H9 (cell line): ENCODE measurements around the gene HDGFL1. TPM values are rescaled to one million over a fixed set of nuclear protein-coding genes. Genes with fewer than 3 reads are reported as not detected.

Source experiments
- DNase-seq: peaks from one replicate; pipeline ENCODE4 v3.0.0-alpha.2; 2017
- H2AFZ ChIP-seq: one replicate; pipeline ENCODE4 v1.6.1; 2013; ENCODE audit warnings: mild to moderate bottlenecking, low read length, control low read depth, moderate library complexity
- H2AK5ac ChIP-seq: 2 replicates; pipeline ENCODE4 v1.6.1; 2013; ENCODE audit warnings: low read length, control low read depth, mixed read lengths; ENCODE audit not compliant: insufficient read length
- H2BK120ac ChIP-seq: one replicate; pipeline ENCODE4 v1.6.1; 2013; ENCODE audit warnings: low read depth, mild to moderate bottlenecking, low read length, control low read depth, inconsistent platforms; ENCODE audit not compliant: poor library complexity, severe bottlenecking
- H2BK12ac ChIP-seq: 2 replicates; pipeline ENCODE4 v1.6.1; 2013; ENCODE audit warnings: low read length, control low read depth, mixed read lengths, low read depth; ENCODE audit not compliant: insufficient read length
- H2BK15ac ChIP-seq: 2 replicates; pipeline ENCODE4 v1.6.1; 2013; ENCODE audit warnings: low read depth, low read length, control low read depth
- H2BK20ac ChIP-seq: one replicate; pipeline ENCODE4 v1.6.1; 2013; ENCODE audit warnings: low read depth, mild to moderate bottlenecking, low read length, control low read depth, inconsistent platforms; ENCODE audit not compliant: poor library complexity, severe bottlenecking
- H2BK5ac ChIP-seq: 2 replicates; pipeline ENCODE4 v1.6.1; 2013; ENCODE audit warnings: low read length, control low read depth, mixed read lengths; ENCODE audit not compliant: insufficient read length
- H3K14ac ChIP-seq: 2 replicates; pipeline ENCODE4 v1.6.1; 2013; ENCODE audit warnings: low read length, control low read depth; ENCODE audit not compliant: insufficient read depth
- H3K18ac ChIP-seq: 2 replicates; pipeline ENCODE4 v1.6.1; 2013; ENCODE audit warnings: low read depth, mild to moderate bottlenecking, mixed read lengths, low read length, control low read depth; ENCODE audit not compliant: insufficient read length
- H3K23ac ChIP-seq: 2 replicates; pipeline ENCODE4 v1.6.1; 2013; ENCODE audit warnings: low read length, control low read depth, mixed read lengths, low read depth; ENCODE audit not compliant: insufficient read length
- H3K23me2 ChIP-seq: 2 replicates; pipeline ENCODE4 v1.6.1; 2013; ENCODE audit warnings: low read depth, mild to moderate bottlenecking, mixed read lengths, low read length, control low read depth; ENCODE audit not compliant: insufficient read length, poor library complexity, severe bottlenecking
- H3K27ac ChIP-seq: 2 replicates; pipeline ENCODE4 v1.5.1; 2013; ENCODE audit warnings: low read length, control low read depth, mixed read lengths, low read depth; ENCODE audit not compliant: insufficient read length
- H3K27me3 ChIP-seq: 2 replicates; pipeline ENCODE4 v1.6.1; 2013; ENCODE audit warnings: low read length, control low read depth, inconsistent platforms; ENCODE audit not compliant: insufficient read depth
- H3K4ac ChIP-seq: 2 replicates; pipeline ENCODE4 v1.6.1; 2013; ENCODE audit warnings: low read depth, mild to moderate bottlenecking, control low read depth, inconsistent platforms, low read length, moderate library complexity
- H3K4me1 ChIP-seq: 2 replicates; pipeline ENCODE4 v1.6.1; 2013; ENCODE audit warnings: low read length, control low read depth, inconsistent platforms; ENCODE audit not compliant: insufficient read depth
- H3K4me2 ChIP-seq: 2 replicates; pipeline ENCODE4 v1.6.1; 2013; ENCODE audit warnings: low read length, control low read depth, mixed read lengths; ENCODE audit not compliant: insufficient read length, insufficient read depth
- H3K56ac ChIP-seq: 2 replicates; pipeline ENCODE4 v1.6.1; 2013; ENCODE audit warnings: low read depth, mild to moderate bottlenecking, mixed read lengths, low read length, control low read depth; ENCODE audit not compliant: insufficient read length
- H3K79me1 ChIP-seq: 2 replicates; pipeline ENCODE4 v1.6.1; 2013; ENCODE audit warnings: low read depth, mild to moderate bottlenecking, moderate library complexity, low read length, control low read depth, inconsistent platforms; ENCODE audit not compliant: insufficient read depth, poor library complexity, severe bottlenecking
- H3K79me2 ChIP-seq: 2 replicates; pipeline ENCODE4 v1.6.1; 2013; ENCODE audit warnings: low read length, control low read depth, inconsistent platforms; ENCODE audit not compliant: insufficient read depth
- H3K9ac ChIP-seq: 2 replicates; pipeline ENCODE4 v1.6.1; 2013; ENCODE audit warnings: low read length, control low read depth, mixed read lengths; ENCODE audit not compliant: insufficient read length; ENCODE audit errors: extremely low read depth
- H3K9me3 ChIP-seq: one replicate; pipeline ENCODE4 v1.6.1; 2013; ENCODE audit warnings: low read depth, low read length, inconsistent platforms; ENCODE audit not compliant: control insufficient read depth
- H3T11ph ChIP-seq: one replicate; pipeline ENCODE4 v1.6.1; 2013; ENCODE audit warnings: mild to moderate bottlenecking, low read length, control low read depth, inconsistent platforms
- H4K20me1 ChIP-seq: one replicate; pipeline ENCODE4 v1.6.1; 2013; ENCODE audit not compliant: control insufficient read depth, insufficient read length, insufficient read depth
- H4K5ac ChIP-seq: 2 replicates; pipeline ENCODE4 v1.6.1; 2013; ENCODE audit warnings: low read depth, mild to moderate bottlenecking, mixed read lengths, low read length, control low read depth; ENCODE audit not compliant: insufficient read length
- H4K8ac ChIP-seq: replicated peaks from 2 replicates; pipeline ENCODE4 v1.6.1; 2013; ENCODE audit warnings: low read length, control low read depth, mixed read lengths, low read depth; ENCODE audit not compliant: insufficient read length
- H4K91ac ChIP-seq: 2 replicates; pipeline ENCODE4 v1.6.1; 2013; ENCODE audit warnings: low read depth, mild to moderate bottlenecking, moderate library complexity, mixed read lengths, low read length, control low read depth; ENCODE audit not compliant: insufficient read length
- H3K27ac Mint-ChIP-seq, 3 experiments: 2 replicates in 2 of 3; 3 replicates in 1 of 3; pipeline ENCODE4 v1.8.0; 2020 to 2021; ENCODE audit warnings: mixed read lengths in 3 of 3, mild to moderate bottlenecking in 1 of 3, moderate library complexity in 1 of 3
- H3K27me3 Mint-ChIP-seq: 2 replicates; pipeline ENCODE4 v1.8.0; 2021; ENCODE audit warnings: low read depth, mild to moderate bottlenecking, moderate library complexity, mixed read lengths
- H3K36me3 Mint-ChIP-seq, 3 experiments: 2 replicates in 2 of 3; 3 replicates in 1 of 3; pipeline ENCODE4 v1.8.0; 2020 to 2021; ENCODE audit warnings: low read depth in 3 of 3, mixed read lengths in 3 of 3; ENCODE audit not compliant: insufficient read depth in 1 of 3
- H3K4me1 Mint-ChIP-seq, 2 experiments: 2 replicates each; pipeline ENCODE4 v1.8.0; 2020; ENCODE audit warnings: mixed read lengths in 2 of 2
- H3K4me3 Mint-ChIP-seq, 2 experiments: 2 replicates in 1 of 2; 3 replicates in 1 of 2; pipeline ENCODE4 v1.8.0; 2020 to 2021; ENCODE audit warnings: mild to moderate bottlenecking in 2 of 2, mixed read lengths in 2 of 2, moderate library complexity in 1 of 2
- H3K9me3 Mint-ChIP-seq, 2 experiments: 2 replicates in 1 of 2; 3 replicates in 1 of 2; pipeline ENCODE4 v1.8.0; 2020; ENCODE audit warnings: mild to moderate bottlenecking in 2 of 2, mixed read lengths in 2 of 2, moderate library complexity in 1 of 2
- CTCF ChIP-seq: fragments of 200-600 bp; sonication (generic); conservative IDR thresholded peaks from 3 replicates; pipeline ENCODE4 v1.8.0; 2021; ENCODE audit warnings: antibody characterized with exemption, mild to moderate bottlenecking
- WGBS: extraction: QIAGEN DNeasy Blood & Tissue Kit; methylation state at CpG from one replicate; pipeline ENCODE4 v1.1.7; 2013; ENCODE audit warnings: missing lambda C conversion rate, low lambda C conversion rate, mixed read lengths; ENCODE audit not compliant: insufficient read length; ENCODE audit errors: extremely low coverage; 5-methylcytosine and 5-hydroxymethylcytosine counted together
- total RNA-seq: library from RNA; stranded (reverse); gene quantifications from 2 replicates; pipeline ENCODE4 v1.2.1, GENCODE V29; 2021

The HDGFL1 gene
- total RNA-seq, 1 experiment from 2014 or later: not detected

- no peak overlapping the region for H3T11ph ChIP-seq
- no peak overlapping the region for H3K23ac ChIP-seq
- no peak overlapping the region for H3K14ac ChIP-seq
- Mint-ChIP-seq H3K4me1 (peaks cover 16 to 22% of the 10 kb centered on the region in 2 experiments), H3K9me3 (peaks cover 0 to 7% of the 10 kb centered on the region in 2 experiments; a peak in 2 of 5 replicates), H3K27ac (no peak overlapping the region), H3K36me3 (peaks cover 0 to 8% (median 0%) of the 10 kb centered on the region in 3 experiments; a peak in 2 of 7 replicates), H3K27me3 (no peaks in the 10 kb centered on the region; the same call in 1 of the 2 replicates), H3K4me3 (no peak overlapping the region)
- H3K79me2 ChIP-seq: no peaks in the 10 kb centered on the region
- H3K9me3 ChIP-seq: no peaks in the 10 kb centered on the region
- no peak overlapping the region for H3K27ac ChIP-seq
- H4K91ac ChIP-seq: no peak overlapping the region
- no peak overlapping the region for H3K4me2 ChIP-seq
- no peak overlapping the region for H3K18ac ChIP-seq
- no peak overlapping the region for H4K8ac ChIP-seq
- H2AFZ ChIP-seq: no peak overlapping the region
- no peak overlapping the region for H3K56ac ChIP-seq
- no peak overlapping the region for H2BK120ac ChIP-seq
- H2BK15ac ChIP-seq: no peak overlapping the region
- H3K23me2 ChIP-seq: no peaks in the 10 kb centered on the region
- H3K79me1 ChIP-seq: no peaks in the 10 kb centered on the region
- H4K5ac ChIP-seq: no peak overlapping the region
- H2AK5ac ChIP-seq: no peak overlapping the region
- H3K27me3 ChIP-seq: no peaks in the 10 kb centered on the region
- no peak overlapping the region for H3K9ac ChIP-seq
- no CpG with 5 or more reads among the region's 6 CpGs for WGBS
- H4K20me1 ChIP-seq: no peaks in the 10 kb centered on the region
- no peaks in the 10 kb centered on the region for H3K4me1 ChIP-seq
- no peak for DNase-seq
- no peak overlapping the region for H2BK5ac ChIP-seq
- no peak overlapping the region for H2BK20ac ChIP-seq
- H3K4ac ChIP-seq: no peak overlapping the region
- TF ChIP-seq CTCF: no peak
- no peak overlapping the region for H2BK12ac ChIP-seq
These were observed 512 bp upstream of the HDGFL1 start for GRCh38 chr6:22568854-22569253.
